ENCODE results near the gene SSNA1.

SSNA1 gene

DNA sequence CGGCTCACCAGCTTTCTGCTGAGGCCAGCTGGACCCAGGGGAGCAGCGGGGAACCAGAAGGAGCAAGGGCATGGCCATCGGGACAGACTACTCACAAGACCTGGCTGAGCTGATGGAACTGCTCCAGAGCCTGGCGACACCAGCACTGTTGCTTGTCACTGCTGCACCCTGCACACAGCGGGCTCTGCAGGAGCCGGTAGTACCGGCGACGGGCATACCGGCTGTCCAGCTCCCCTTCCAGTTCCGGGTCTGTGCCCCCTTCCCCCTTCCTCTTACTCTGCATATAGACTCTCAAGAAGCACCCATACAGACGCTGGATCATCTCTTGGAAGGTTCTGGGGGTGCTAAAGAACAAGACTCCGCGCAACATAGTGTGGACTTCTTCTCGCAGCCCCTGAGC is 1.1 kb upstream of the SSNA1 start:
- ChIA-PET POLR2A (interaction anchor here (1.1 to 2.7 kb wide), 3 partner anchors 13 to 53 kb away, joined by 3 to 15 read pairs (median 5); partner anchors contain the start of genes RNF224, TPRN and TUBB4B), CTCF (interaction anchor here (1.3 to 3.4 kb wide), 3 partner anchors 11 to 36 kb away, joined by 4 to 30 read pairs (median 10); partner anchors contain the start of gene TMEM210)
- DNase-seq (ENCODE audit: low read depth, low spot score) = no peak
- TF ChIP-seq, protein P1, sequence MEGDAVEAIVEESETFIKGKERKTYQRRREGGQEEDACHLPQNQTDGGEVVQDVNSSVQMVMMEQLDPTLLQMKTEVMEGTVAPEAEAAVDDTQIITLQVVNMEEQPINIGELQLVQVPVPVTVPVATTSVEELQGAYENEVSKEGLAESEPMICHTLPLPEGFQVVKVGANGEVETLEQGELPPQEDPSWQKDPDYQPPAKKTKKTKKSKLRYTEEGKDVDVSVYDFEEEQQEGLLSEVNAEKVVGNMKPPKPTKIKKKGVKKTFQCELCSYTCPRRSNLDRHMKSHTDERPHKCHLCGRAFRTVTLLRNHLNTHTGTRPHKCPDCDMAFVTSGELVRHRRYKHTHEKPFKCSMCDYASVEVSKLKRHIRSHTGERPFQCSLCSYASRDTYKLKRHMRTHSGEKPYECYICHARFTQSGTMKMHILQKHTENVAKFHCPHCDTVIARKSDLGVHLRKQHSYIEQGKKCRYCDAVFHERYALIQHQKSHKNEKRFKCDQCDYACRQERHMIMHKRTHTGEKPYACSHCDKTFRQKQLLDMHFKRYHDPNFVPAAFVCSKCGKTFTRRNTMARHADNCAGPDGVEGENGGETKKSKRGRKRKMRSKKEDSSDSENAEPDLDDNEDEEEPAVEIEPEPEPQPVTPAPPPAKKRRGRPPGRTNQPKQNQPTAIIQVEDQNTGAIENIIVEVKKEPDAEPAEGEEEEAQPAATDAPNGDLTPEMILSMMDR (IDR thresholded peaks at IDR 0.05; ENCODE audit: insufficient read depth, low read length, missing control alignments) = no peak
- H3K4me3 ChIP-seq (ENCODE audit: low read depth, low read length) = peak overlapping the region; percentile 96

GRCh38 chr9:137188086-137188489 is 388 bp upstream of the SSNA1 start:
- CTCF ChIA-PET = interaction anchor here (1.3 to 3.4 kb wide), 7 partner anchors 10 to 54 kb away, joined by 4 to 30 read pairs (median 10); partner anchors contain the start of genes RNF224 and TMEM210
- TF ChIP-seq, protein P1 (IDR thresholded peaks at IDR 0.05; ENCODE audit: insufficient read depth, low read length, missing control alignments) = no peak
- DNase-seq (ENCODE audit: low read depth, low spot score) = no peak
- H3K4me3 ChIP-seq (ENCODE audit: low read depth, low read length) = peak overlapping the region; percentile 96
- POLR2A ChIA-PET = interaction anchor here (1.0 to 2.7 kb wide), 8 partner anchors 11 to 58 kb away, joined by 3 to 15 read pairs (median 5); partner anchors contain the start of genes RNF224, TPRN and TUBB4B

- POLR2A ChIA-PET = interaction anchor here (0.6 to 2.7 kb wide), 9 partner anchors 9 to 70 kb away, joined by 3 to 15 read pairs (median 5); partner anchors contain the start of genes NDOR1, TMEM203, TPRN and TUBB4B
Observed at GRCh38 chr9:137189297-137190295, 1.1 kb downstream of the SSNA1 start.

GRCh38 chr9:137190315-137190856 is 1.9 kb downstream of the SSNA1 start:
- ChIA-PET POLR2A (interaction anchor here (2.1 to 2.7 kb wide), 2 partner anchors 10 to 50 kb away, joined by 8 to 15 read pairs; partner anchors contain the start of genes TPRN and TUBB4B), CTCF (interaction anchor here (0.9 to 2.2 kb wide), 7 partner anchors 7 to 127 kb away, joined by 3 to 15 read pairs (median 6); partner anchors contain the start of genes RNF224 and TPRN)
- no peak overlapping the region; the same call in 1 of the 2 replicates for H3K4me3 ChIP-seq (ENCODE audit: low read depth, low read length)
- TF ChIP-seq, protein P1 (IDR thresholded peaks at IDR 0.05; ENCODE audit: insufficient read depth, low read length, missing control alignments) = no peak
- no peak for DNase-seq (ENCODE audit: low read depth, low spot score)

More at GRCh38 chr9:137189297-137190295, 1.1 kb downstream of the SSNA1 start:
- no peak for DNase-seq (ENCODE audit: low read depth, low spot score)
- peak overlapping the region; percentile 96 for H3K4me3 ChIP-seq (ENCODE audit: low read depth, low read length)
- TF ChIP-seq, protein P1 (IDR thresholded peaks at IDR 0.05; ENCODE audit: insufficient read depth, low read length, missing control alignments) = no peak
- CTCF ChIA-PET = interaction anchor here (1.0 to 3.4 kb wide), 12 partner anchors 8 to 126 kb away, joined by 3 to 30 read pairs (median 6); partner anchors contain the start of genes RNF224 and TPRN

DNA sequence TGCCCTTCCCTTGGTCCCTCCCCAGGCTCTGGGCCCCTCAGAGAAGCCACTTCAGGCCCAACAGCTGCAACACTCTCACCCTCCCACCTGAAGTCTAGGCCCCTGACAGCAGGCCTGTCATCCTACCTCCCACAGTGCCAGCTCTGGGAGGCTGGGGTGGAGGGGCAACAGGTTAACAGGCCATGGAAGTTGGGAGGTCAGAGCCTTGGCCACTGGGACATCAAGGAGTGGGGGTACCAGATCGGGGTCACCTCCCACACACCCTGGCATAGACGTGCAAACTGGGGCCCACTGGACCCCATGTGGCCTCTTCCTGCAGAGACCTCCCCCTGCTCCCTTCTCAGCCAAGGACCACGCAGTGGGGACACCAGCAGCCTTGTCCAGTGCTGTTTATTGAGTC is 2.8 kb downstream of the SSNA1 start:
- TF ChIP-seq, protein P1 (IDR thresholded peaks at IDR 0.05; ENCODE audit: insufficient read depth, low read length, missing control alignments) = no peak
- ChIA-PET CTCF (interaction anchor here (0.7 to 1.4 kb wide), 4 partner anchors 10 to 45 kb away, joined by 3 to 5 read pairs (median 4); partner anchors contain the start of gene TPRN), POLR2A (interaction anchor here (2.1 kb wide), 1 partner anchor 10 kb away, joined by 8 read pairs; the partner anchor contains the start of gene TPRN)
- no peak for DNase-seq (ENCODE audit: low read depth, low spot score)
- H3K4me3 ChIP-seq (ENCODE audit: low read depth, low read length) = no peak overlapping the region

All from AG04449 (cell line).